Uterus (tissue), 4 donors: ENCODE measurements around the gene NRDC. TPM values are rescaled to one million over a fixed set of nuclear protein-coding genes. Genes with fewer than 3 reads are reported as not detected.

Experiments
- DNase-seq, 2 donors: peaks; one replicate each; pipeline ENCODE4 v3.0.0-alpha.2; 2019 to 2020
- H3K27ac ChIP-seq, 2 donors: fragments of 200-600 bp; sonication (generic); 1 replicate in 1 of 2; 2 replicates in 1 of 2; pipeline ENCODE4 v1.5.1; 2016 to 2018
- H3K27me3 ChIP-seq, 2 donors: fragments of 200-600 bp; sonication (generic); one replicate each; pipeline ENCODE4 v1.5.1; 2018 to 2019; ENCODE audit warnings: control low read depth in 1 of 2
- H3K36me3 ChIP-seq, 2 donors: fragments of 200-600 bp; sonication (generic); one replicate each; pipeline ENCODE4 v1.5.1; 2019; ENCODE audit warnings: control low read depth in 1 of 2
- H3K4me1 ChIP-seq, 2 donors: fragments of 200-600 bp; sonication (generic); one replicate each; pipeline ENCODE4 v1.5.1; 2018 to 2019; ENCODE audit warnings: control low read depth in 1 of 2
- H3K4me3 ChIP-seq, 2 donors: fragments of 200-600 bp; sonication (generic); 1 replicate in 1 of 2; 2 replicates in 1 of 2; pipeline ENCODE4 v1.5.1; 2018 to 2019; ENCODE audit warnings: mild to moderate bottlenecking in 1 of 2
- H3K9me3 ChIP-seq, 2 donors: fragments of 200-600 bp; sonication (generic); one replicate each; pipeline ENCODE4 v1.5.1; 2019; ENCODE audit warnings: control low read depth in 1 of 2
- CTCF ChIP-seq, 4 experiments: fragments of 200-600 bp in 2 of 4; fragments of 450-650 bp in 2 of 4; sonication (generic) in 2 of 4; IDR thresholded peaks; one replicate each; pipeline ENCODE4 v1.5.1; 2016 to 2019; ENCODE audit warnings: antibody characterized with exemption in 4 of 4, mild to moderate bottlenecking in 2 of 4, moderate library complexity in 1 of 4
- POLR2A ChIP-seq, 2 donors: fragments of 450-650 bp; IDR thresholded peaks; one replicate each; pipeline ENCODE4 v1.6.1; 2016; ENCODE audit warnings: antibody characterized with exemption in 2 of 2, mild to moderate bottlenecking in 1 of 2, moderate library complexity in 1 of 2
- intact Hi-C: fragments of 100-400 bp; cut with DNase I; formaldehyde crosslinking; loops from one replicate; pipeline ENCODE4 v1.15.1; 2023; ENCODE audit warnings: low total_unique reads
- total RNA-seq, 4 donors: library from RNA; depleted of rRNA in 3 of 4; stranded (reverse); fragments of >200 nt in 3 of 4; gene quantifications; one replicate each; pipeline versions ENCODE4 v1.1.0 to v1.2.4, GENCODE V29; 2014 to 2023
- donor health status: DM: yes; HTN: yes; CAD: no.

The NRDC gene
- total RNA-seq, 4 donors from 2014 or later: 35.1 to 145 (median 75.6) TPM

GRCh38 chr1:51920130-51920529, 41.6 kb upstream of the NRDC start:
- H3K27me3 ChIP-seq: no peaks in the 10 kb centered on the region
- H3K4me3 ChIP-seq: no peak overlapping the region
- no peak for DNase-seq
- intact Hi-C loops: no loop called here
- no peak overlapping the region for H3K27ac ChIP-seq
- H3K36me3 ChIP-seq: no peaks in the 10 kb centered on the region
- TF ChIP-seq POLR2A (IDR thresholded peaks at IDR 0.05): no peak
- TF ChIP-seq CTCF (IDR thresholded peaks at IDR 0.05): no peak
- no peaks in the 10 kb centered on the region for H3K9me3 ChIP-seq
- no peaks in the 10 kb centered on the region for H3K4me1 ChIP-seq

- Histone ChIP-seq H3K4me3 (no peak overlapping the region), H3K9me3 (no peaks in the 10 kb centered on the region), H3K36me3 (no peaks in the 10 kb centered on the region), H3K4me1 (no peaks in the 10 kb centered on the region), H3K27me3 (no peaks in the 10 kb centered on the region), H3K27ac (no peak overlapping the region)
- no peak for DNase-seq
- intact Hi-C loops: no loop called here
- TF ChIP-seq POLR2A (IDR thresholded peaks at IDR 0.05) (no peak), CTCF (IDR thresholded peaks at IDR 0.05) (no peak)
Observed at GRCh38 chr1:51919684-51920083, 41.2 kb upstream of the NRDC start.

DNA sequence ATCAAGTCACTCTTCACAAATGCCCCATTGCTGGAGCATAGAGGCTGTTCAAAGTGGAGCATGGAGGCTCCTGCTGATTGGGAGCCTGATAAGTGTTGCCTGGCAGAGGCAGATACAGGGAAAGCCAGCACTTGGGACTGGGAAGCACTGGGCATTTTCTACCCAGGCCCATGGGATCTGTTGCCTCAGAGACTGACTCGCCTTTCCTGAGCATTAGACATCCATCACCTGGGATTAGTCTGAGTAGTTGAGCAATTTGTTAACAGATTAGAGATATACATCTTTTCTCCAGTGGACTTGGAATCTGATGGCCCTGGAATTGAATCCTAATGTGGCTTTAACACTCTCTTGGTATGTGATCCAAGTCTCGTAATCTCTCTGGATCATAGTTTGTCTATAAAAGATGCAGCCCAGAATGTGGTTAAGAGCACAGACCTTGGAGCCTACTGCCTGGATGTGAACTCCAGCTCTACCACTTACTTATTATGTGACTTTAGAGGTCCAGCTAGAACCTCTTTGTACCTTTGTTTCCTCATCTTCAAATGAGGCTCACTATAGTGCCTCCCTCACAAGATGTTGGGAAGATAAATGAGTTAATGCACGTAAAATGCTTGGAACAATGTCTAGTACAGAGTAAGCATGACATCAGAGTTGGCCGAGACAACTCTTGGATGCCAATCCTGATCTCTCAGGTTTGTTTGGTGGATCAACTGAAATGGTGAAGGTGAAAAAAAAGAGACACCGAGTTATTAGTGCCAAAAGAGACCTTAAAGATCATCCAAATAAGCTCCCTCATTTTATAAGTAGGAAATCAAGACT, 38.3 kb upstream of the NRDC start:
- TF ChIP-seq POLR2A (IDR thresholded peaks at IDR 0.05): no peak
- TF ChIP-seq CTCF (IDR thresholded peaks at IDR 0.05): no peak
- Histone ChIP-seq H3K4me3 (no peak overlapping the region), H3K27me3 (no peaks in the 10 kb centered on the region), H3K36me3 (no peaks in the 10 kb centered on the region), H3K27ac (no peak overlapping the region), H3K4me1 (no peaks in the 10 kb centered on the region), H3K9me3 (no peaks in the 10 kb centered on the region)
- intact Hi-C loops: no loop called here
- DNase-seq: no peak

DNA sequence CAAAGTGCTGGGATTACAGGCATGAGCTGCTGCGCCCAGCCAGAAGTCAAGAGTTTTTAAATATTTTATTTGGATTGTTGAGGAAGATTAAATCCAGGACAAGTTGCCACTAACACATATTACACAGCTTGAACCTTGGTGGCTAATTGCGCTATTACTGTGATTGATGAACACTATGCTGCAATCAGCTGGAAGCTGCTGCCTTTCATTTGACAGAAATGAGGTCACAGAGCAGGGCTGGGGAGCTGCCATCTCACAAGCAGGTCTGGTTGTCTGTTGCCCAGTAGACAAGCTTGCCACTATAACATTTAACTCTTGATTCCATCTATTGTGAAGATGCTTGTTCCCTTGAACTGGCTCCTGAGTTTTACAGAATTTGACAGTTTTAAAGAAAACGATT, 37.4 kb upstream of the NRDC start:
- intact Hi-C loops: no loop called here
- TF ChIP-seq POLR2A (IDR thresholded peaks at IDR 0.05) (no peak), CTCF (IDR thresholded peaks at IDR 0.05) (no peak)
- DNase-seq: no peak

GRCh38 chr1:51912881-51913280, 34.4 kb upstream of the NRDC start:
- intact Hi-C loops: no loop called here
- Histone ChIP-seq H3K4me3 (no peak overlapping the region), H3K9me3 (no peaks in the 10 kb centered on the region), H3K36me3 (no peaks in the 10 kb centered on the region), H3K27ac (no peak overlapping the region), H3K4me1 (no peaks in the 10 kb centered on the region), H3K27me3 (no peaks in the 10 kb centered on the region)
- TF ChIP-seq POLR2A (IDR thresholded peaks at IDR 0.05) (no peak), CTCF (IDR thresholded peaks at IDR 0.05) (no peak)
- no peak for DNase-seq

More for the DNA sequence above, 37.4 kb upstream of the NRDC start:
- H3K27ac ChIP-seq: no peak overlapping the region
- no peaks in the 10 kb centered on the region for H3K27me3 ChIP-seq
- no peaks in the 10 kb centered on the region for H3K36me3 ChIP-seq
- no peaks in the 10 kb centered on the region for H3K4me1 ChIP-seq
- no peak overlapping the region for H3K4me3 ChIP-seq
- no peaks in the 10 kb centered on the region for H3K9me3 ChIP-seq
